ENCODE results near the gene ZFAND6. TPM values are rescaled to one million over a fixed set of nuclear protein-coding genes. Genes with fewer than 3 reads are reported as not detected.

ZFAND6 gene
- total RNA-seq, 1 experiment from 2014 or later, result 57.6 TPM

GRCh38 chr15:80163897-80164296, 104.4 kb downstream of the ZFAND6 start:
- H3K4me1 Mint-ChIP-seq (ENCODE audit: insufficient read depth, unreplicated experiment), result peaks cover 9% of the 10 kb centered on the region
- no peak overlapping the region for H3K27ac Mint-ChIP-seq (ENCODE audit: low read depth, unreplicated experiment)
- TF ChIP-seq CTCF (IDR thresholded peaks at IDR 0.05; ENCODE audit: unreplicated experiment), result no peak
- no TSS peak for BruUV-seq (replicated peaks)
- DNase-seq (ENCODE audit: unreplicated experiment), result no peak
- H3K27me3 Mint-ChIP-seq (ENCODE audit: insufficient read depth, unreplicated experiment), result no peaks in the 10 kb centered on the region
- intact Hi-C loops (cut with micrococcal nuclease), result no loop called here
- POLR2A ChIA-PET, result no interaction called here
- no peak overlapping the region for H3K4me3 Mint-ChIP-seq (ENCODE audit: unreplicated experiment)
- CTCF ChIA-PET, result interaction anchor here (0.6 to 2.5 kb wide), 4 partner anchors 9 to 838 kb away, joined by 3 to 7 read pairs (median 3); no protein-coding TSS in a partner anchor
- no peaks in the 10 kb centered on the region for H3K9me3 Mint-ChIP-seq (ENCODE audit: unreplicated experiment)
- peaks cover 28% of the 10 kb centered on the region for H3K36me3 Mint-ChIP-seq (ENCODE audit: insufficient read depth, unreplicated experiment)

- intact Hi-C loops (cut with micrococcal nuclease), result no loop called here
- no peak for DNase-seq (ENCODE audit: unreplicated experiment)
- Mint-ChIP-seq H3K4me1 (ENCODE audit: insufficient read depth, unreplicated experiment) (peaks cover 7% of the 10 kb centered on the region), H3K36me3 (ENCODE audit: insufficient read depth, unreplicated experiment) (peaks cover 24% of the 10 kb centered on the region), H3K9me3 (ENCODE audit: unreplicated experiment) (no peaks in the 10 kb centered on the region), H3K27me3 (ENCODE audit: insufficient read depth, unreplicated experiment) (no peaks in the 10 kb centered on the region), H3K27ac (ENCODE audit: low read depth, unreplicated experiment) (peak overlapping the region; percentile 59), H3K4me3 (ENCODE audit: unreplicated experiment) (no peak overlapping the region)
- no peak for TF ChIP-seq CTCF (IDR thresholded peaks at IDR 0.05; ENCODE audit: unreplicated experiment)
- BruUV-seq (replicated peaks), result no TSS peak
- POLR2A ChIA-PET, result interaction anchor here (0.7 to 1.6 kb wide), 9 partner anchors 11 to 269 kb away, joined by 3 to 16 read pairs (median 3); partner anchors contain the start of genes FAH and ZFAND6
- CTCF ChIA-PET, result interaction anchor here (0.8 to 1.1 kb wide), 2 partner anchors 80 to 107 kb away, joined by 3 to 4 read pairs; no protein-coding TSS in a partner anchor
These were observed 108.5 kb downstream of the ZFAND6 start for GRCh38 chr15:80167936-80168335.

GRCh38 chr15:80168421-80168820, 108.9 kb downstream of the ZFAND6 start:
- ChIA-PET POLR2A (interaction anchor here (0.7 to 1.6 kb wide), 10 partner anchors 8 to 270 kb away, joined by 3 to 16 read pairs (median 3); partner anchors contain the start of genes FAH and ZFAND6), CTCF (interaction anchor here (0.6 to 1.1 kb wide), 3 partner anchors 21 to 108 kb away, joined by 3 to 5 read pairs (median 4); no protein-coding TSS in a partner anchor)

More at GRCh38 chr15:80168421-80168820, 108.9 kb downstream of the ZFAND6 start:
- no peak for TF ChIP-seq CTCF (IDR thresholded peaks at IDR 0.05; ENCODE audit: unreplicated experiment)
- H3K9me3 Mint-ChIP-seq (ENCODE audit: unreplicated experiment), result no peaks in the 10 kb centered on the region
- no TSS peak for BruUV-seq (replicated peaks)
- H3K4me1 Mint-ChIP-seq (ENCODE audit: insufficient read depth, unreplicated experiment), result peaks cover 12% of the 10 kb centered on the region
- no peaks in the 10 kb centered on the region for H3K27me3 Mint-ChIP-seq (ENCODE audit: insufficient read depth, unreplicated experiment)
- peaks cover 20% of the 10 kb centered on the region for H3K36me3 Mint-ChIP-seq (ENCODE audit: insufficient read depth, unreplicated experiment)
- H3K27ac Mint-ChIP-seq (ENCODE audit: low read depth, unreplicated experiment), result peak overlapping the region; percentile 59
- H3K4me3 Mint-ChIP-seq (ENCODE audit: unreplicated experiment), result no peak overlapping the region
- intact Hi-C loops (cut with micrococcal nuclease), result no loop called here
- no peak for DNase-seq (ENCODE audit: unreplicated experiment)

All from MCF 10A (cell line).